Choroid plexus epithelial cell (primary cell): Measurements from ENCODE around the gene XRCC4.

Experiments
- DNase-seq: peaks from one replicate; pipeline ENCODE4 v3.0.0-alpha.2; 2010; ENCODE audit warnings: low read depth
- H3K4me3 ChIP-seq: 2 replicates; pipeline ENCODE4 v1.5.1; 2011; ENCODE audit warnings: low read depth, mild to moderate bottlenecking, control low read depth, low read length, moderate library complexity
- TF ChIP-seq, protein P1 (sequence below): conservative IDR thresholded peaks from 2 replicates; pipeline ENCODE4 v1.5.1; 2011; ENCODE audit warnings: low read depth, mild to moderate bottlenecking, control low read depth, inconsistent platforms, low read length, moderate library complexity

Gene XRCC4

DNA sequence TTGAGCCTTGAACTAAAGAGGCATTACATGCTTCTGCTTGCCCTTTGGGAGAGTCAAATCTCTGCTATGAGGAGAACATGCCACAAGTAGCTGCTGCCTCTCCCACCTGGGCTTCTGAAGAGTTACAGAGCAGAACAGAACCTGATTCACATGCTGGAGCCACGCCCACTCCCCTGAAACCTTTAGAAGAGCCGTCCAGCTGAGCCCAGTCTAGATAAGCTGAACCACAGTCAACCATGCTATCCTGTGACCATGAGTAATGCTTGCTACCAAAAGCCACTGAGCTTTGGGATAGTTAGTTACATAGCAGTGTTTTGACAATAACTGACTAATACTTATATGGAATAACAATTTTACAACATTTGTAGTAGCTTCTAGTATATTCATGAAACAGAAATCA, 283.2 kb downstream of the XRCC4 start:
- H3K4me3 ChIP-seq, result no peak overlapping the region
- TF ChIP-seq, protein P1, sequence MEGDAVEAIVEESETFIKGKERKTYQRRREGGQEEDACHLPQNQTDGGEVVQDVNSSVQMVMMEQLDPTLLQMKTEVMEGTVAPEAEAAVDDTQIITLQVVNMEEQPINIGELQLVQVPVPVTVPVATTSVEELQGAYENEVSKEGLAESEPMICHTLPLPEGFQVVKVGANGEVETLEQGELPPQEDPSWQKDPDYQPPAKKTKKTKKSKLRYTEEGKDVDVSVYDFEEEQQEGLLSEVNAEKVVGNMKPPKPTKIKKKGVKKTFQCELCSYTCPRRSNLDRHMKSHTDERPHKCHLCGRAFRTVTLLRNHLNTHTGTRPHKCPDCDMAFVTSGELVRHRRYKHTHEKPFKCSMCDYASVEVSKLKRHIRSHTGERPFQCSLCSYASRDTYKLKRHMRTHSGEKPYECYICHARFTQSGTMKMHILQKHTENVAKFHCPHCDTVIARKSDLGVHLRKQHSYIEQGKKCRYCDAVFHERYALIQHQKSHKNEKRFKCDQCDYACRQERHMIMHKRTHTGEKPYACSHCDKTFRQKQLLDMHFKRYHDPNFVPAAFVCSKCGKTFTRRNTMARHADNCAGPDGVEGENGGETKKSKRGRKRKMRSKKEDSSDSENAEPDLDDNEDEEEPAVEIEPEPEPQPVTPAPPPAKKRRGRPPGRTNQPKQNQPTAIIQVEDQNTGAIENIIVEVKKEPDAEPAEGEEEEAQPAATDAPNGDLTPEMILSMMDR, result no peak
- no peak for DNase-seq

DNA sequence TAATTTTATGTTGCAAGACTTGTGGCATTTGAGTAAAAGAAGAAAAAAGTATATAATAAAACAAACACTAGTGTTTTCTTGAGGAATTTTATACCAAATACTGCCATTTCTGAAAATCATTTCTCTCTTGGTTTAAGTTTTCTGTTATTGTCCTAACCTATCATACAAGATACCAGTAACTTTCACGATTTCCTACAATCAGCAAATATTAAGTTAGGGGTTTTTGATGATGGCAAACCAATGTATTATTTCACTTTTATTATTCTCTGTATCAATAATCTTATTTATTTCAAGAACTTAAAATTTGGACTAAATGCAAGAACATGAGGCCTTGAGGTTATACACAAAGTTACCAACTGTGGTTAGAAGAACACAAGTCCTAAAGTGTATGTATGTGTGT, 285.2 kb downstream of the XRCC4 start:
- TF ChIP-seq, protein P1, result no peak
- H3K4me3 ChIP-seq, result no peak overlapping the region
- DNase-seq, result no peak

DNA sequence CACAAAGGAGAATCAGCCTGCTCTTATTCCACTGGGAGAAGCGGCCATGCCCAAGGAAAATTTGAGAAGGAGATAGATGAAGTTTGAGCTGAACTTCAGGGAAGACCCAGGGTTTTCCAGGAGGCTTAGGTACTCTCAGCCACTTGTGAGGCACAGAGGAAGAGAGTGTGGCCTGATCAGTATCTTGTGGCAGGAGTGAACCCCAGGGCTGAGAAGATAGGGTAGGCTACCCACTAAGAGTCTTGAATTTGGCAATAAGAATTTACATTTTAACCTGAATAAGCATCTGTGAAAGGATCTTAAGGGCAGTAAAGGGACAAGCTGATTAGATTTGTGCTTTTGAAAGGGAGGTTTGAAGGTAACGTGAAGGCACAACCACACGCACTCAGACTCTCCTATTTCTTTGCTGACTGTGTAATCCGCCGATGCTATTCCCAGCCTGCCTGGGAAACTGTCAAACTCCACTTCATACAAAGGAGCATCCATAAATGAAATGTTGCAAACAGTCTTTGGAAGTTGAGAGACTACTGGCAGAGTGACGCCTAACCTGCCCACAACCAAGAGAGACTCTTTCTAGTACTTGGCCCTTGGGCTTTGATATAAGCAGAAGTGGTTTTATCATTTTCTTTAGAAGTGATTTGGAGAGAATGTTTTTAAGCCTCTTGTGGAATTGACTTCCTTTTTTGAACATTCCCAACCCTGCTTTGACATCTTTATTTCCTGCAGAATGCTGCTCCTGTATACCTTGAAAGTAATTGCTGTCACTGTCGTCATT, 286.0 kb downstream of the XRCC4 start:
- TF ChIP-seq, protein P1, result no peak
- H3K4me3 ChIP-seq, result no peak overlapping the region
- no peak for DNase-seq

DNA sequence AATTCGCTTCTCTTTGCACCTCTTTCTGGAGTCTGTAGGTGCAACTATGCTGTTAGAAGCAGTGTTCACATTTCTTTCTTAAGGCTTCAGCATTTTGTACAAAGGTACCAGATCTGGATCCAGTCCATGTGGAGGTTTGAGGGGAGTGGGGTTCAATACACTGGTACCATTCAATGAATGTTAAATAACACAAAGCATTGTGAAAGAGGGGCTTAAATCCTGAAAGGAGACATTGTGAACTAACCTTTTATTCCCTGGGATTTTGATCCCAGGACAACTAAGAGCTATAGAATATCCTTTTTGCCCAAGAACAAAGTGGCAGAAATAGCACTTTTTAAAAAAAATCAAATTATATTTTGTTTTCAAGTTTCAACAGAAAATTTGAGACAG, 286.5 kb downstream of the XRCC4 start:
- H3K4me3 ChIP-seq, result no peak overlapping the region
- TF ChIP-seq, protein P1, result no peak
- no peak for DNase-seq

DNA sequence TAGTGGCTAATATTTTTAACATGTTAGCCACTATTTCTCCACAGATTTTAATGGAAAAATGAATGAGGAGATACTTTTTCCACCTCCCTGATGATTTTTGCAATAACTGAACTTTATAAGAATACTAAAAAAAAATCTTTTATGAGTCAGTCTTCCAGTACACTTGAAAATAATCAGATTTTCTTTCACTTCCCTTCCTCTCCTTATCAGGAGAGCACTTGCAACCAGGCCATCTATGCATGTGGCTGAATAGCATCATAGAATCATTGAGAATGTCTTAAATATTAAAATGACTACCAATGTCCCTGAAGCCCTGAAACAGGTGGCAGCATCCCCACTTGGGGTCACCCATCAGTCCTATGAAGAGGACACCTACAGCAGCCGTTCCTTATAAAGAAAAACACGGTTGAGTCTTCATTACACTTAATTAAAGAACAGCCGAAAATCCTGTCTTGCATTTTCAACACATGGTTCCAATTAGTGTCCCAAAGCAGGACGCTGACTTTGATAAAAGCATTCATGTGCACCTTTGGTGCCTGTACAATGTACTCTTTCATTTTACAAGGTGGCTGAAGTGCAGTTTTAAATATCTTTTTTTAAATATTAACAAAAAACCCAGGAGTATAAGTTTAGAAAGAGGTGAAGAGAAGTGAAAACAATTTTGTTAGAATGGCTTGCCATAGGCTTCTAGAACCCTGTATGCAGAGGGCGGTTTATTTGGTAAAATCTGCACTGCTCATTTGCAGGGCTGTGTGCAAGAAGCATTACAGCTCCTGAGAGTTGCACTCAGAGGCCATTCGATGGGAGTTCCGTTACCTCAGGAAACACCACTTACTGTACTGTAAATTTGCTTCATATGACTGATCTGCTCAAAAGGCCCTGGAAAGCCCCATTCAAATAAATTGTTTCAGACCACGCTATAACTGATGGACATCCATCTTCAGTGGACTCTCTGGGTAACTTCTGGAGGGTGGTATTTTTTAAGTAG, 287.3 kb downstream of the XRCC4 start:
- no peak for DNase-seq
- no peak overlapping the region for H3K4me3 ChIP-seq
- TF ChIP-seq, protein P1, result no peak

DNA sequence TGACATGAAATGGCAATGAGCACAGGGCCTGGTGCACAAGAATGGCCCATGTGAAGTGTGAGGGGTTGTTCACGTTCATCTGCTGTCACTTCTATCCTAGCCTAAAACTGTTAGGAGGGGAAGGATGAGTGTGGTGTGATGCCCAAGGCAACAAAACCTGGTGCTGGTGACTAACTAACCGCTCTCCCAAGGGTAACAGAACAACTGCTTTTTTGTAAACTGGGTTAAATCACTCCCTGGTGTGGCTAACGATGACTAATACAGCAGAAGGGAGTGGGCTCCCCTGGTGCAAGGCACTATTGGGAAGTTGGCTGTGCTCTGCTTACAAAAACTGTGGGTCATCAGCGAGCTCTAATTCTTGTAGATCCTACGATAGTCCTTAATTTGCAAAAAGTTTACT, 291.0 kb downstream of the XRCC4 start:
- H3K4me3 ChIP-seq, result no peak overlapping the region
- DNase-seq, result peak; percentile 43
- TF ChIP-seq, protein P1, result no peak
